ENCODE data around the gene DLG2. TPM values are rescaled to one million over a fixed set of nuclear protein-coding genes. Genes with fewer than 3 reads are reported as not detected.

The DLG2 gene
- total RNA-seq, 1 donor from 2014 or later, result 0.43 TPM

DNA sequence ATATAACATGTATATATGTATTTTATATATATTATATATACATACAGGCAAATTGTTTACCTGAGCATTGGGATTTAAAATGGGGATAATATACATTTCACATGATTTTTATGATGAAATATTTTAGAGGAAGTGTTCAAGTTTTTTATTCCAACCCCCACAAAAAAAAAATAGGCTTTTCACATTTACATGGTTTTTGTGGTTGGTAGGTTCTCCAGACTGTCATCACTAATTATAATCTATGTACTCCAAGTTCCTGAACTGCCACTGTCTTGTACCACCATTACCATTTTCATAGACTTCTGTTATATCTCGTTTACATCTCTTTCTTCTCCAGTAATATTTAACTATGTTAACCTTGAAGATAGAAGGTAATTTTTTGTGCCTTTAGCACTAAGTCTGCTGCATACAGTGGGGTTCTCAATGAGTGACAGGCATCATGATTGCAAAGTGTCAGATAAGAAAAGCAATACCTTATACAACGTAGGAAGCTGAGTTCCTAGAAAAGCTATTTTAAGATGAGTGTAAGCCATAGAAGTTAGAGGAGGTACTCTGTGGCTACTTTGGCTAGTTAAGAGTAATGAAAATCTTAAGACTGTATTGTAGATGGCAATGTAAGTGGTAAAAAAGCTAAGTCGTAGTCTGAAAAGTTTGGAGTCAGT lies 25.8 kb upstream of the DLG2 start:
- no peaks in the 10 kb centered on the region for H3K9me3 ChIP-seq
- DNase-seq (ENCODE audit: low spot score in 2 of 2), result no peak
- peaks cover 3 to 43% of the 10 kb centered on the region in 2 donors for H3K36me3 ChIP-seq
- peaks cover 3 to 10% of the 10 kb centered on the region in 2 donors for H3K4me1 ChIP-seq
- no peaks in the 10 kb centered on the region for H3K27me3 ChIP-seq
- no peak overlapping the region for H3K4me3 ChIP-seq
- TF ChIP-seq, protein P1, sequence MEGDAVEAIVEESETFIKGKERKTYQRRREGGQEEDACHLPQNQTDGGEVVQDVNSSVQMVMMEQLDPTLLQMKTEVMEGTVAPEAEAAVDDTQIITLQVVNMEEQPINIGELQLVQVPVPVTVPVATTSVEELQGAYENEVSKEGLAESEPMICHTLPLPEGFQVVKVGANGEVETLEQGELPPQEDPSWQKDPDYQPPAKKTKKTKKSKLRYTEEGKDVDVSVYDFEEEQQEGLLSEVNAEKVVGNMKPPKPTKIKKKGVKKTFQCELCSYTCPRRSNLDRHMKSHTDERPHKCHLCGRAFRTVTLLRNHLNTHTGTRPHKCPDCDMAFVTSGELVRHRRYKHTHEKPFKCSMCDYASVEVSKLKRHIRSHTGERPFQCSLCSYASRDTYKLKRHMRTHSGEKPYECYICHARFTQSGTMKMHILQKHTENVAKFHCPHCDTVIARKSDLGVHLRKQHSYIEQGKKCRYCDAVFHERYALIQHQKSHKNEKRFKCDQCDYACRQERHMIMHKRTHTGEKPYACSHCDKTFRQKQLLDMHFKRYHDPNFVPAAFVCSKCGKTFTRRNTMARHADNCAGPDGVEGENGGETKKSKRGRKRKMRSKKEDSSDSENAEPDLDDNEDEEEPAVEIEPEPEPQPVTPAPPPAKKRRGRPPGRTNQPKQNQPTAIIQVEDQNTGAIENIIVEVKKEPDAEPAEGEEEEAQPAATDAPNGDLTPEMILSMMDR (IDR thresholded peaks at IDR 0.05), result no peak
- intact Hi-C loops (cut with DNase I), result no loop called here
- no peak overlapping the region for H3K27ac ChIP-seq

DNA sequence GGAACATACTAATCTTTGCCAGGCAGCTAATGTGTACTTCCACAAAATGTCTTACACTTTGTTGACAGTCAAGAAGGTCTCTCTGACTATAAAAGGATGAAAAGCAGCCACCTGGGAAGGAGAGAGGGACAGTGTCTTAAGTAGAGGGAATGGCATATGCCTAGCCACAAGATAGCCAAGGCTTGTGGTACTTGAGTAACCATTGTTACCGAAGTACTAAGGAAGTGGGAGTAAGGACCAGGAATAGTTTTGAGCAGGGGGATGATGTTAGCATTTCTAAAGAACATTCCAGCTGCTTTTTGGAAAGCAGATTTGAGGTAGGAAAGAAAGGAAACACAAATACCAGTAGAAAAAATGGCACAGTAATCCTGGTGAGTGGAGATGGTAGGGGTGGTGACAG lies 24.0 kb upstream of the DLG2 start:
- Histone ChIP-seq H3K36me3 (peaks cover 3 to 27% of the 10 kb centered on the region in 2 donors), H3K4me1 (peaks cover 3 to 7% of the 10 kb centered on the region in 2 donors), H3K4me3 (no peak overlapping the region), H3K27me3 (no peaks in the 10 kb centered on the region), H3K27ac (no peak overlapping the region), H3K9me3 (no peaks in the 10 kb centered on the region)
- no peak for DNase-seq (ENCODE audit: low spot score in 2 of 2)
- TF ChIP-seq, protein P1 (IDR thresholded peaks at IDR 0.05), result no peak
- intact Hi-C loops (cut with DNase I), result no loop called here

DNA sequence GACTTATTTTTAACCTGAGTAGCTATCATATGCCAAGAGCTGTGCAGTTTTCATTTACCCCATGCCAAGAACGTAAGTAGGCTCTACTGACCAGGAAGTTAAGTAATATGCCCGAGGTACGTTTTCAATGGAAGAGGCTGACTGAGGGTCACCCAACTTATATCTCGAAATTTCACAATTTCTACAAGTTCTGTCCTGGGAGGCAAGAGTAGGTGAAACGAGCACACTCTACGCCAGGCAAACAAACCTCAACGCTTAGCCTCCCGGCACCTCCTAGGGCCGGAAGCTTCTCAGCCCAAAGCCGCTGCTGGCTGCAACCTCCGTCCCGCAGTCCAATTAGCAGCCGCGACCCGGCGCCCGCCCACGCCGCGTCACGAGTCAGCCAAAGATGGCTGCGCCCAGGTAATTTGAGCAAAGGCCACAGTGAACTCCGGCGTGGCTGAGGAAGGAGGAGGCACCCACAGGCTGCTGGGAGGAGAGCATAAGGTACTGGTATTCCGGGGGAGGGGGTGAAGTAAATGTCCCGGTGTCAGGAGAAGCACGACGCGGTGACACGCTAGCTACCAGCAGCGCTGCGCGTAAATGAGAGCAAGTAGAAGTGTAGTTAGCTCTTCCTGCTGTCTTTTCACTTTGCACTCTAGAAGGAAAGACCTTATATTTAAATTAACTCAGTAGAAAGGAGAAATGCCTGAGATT lies 20.6 kb upstream of the DLG2 start, which contains the start of gene TMEM126A:
TSS of gene TMEM126A (plus strand) at position 364 of the 696 bp plus-strand sequence. CDS start 2,289 bp downstream, outside the sequence.
- intact Hi-C loops (cut with DNase I), result loop anchor here (1.0 kb wide), 2 partner anchors 17 to 19 kb away; partner anchors contain the start of gene TMEM126B
- peak within 1 kb of the TSS; percentile 61 to 84 for H3K4me3 ChIP-seq
- peak; percentile 64 to 95 for DNase-seq (ENCODE audit: low spot score in 2 of 2)
- H3K9me3 ChIP-seq, result no peaks in the 10 kb centered on the region
- H3K4me1 ChIP-seq, result peaks cover 3 to 7% of the 10 kb centered on the region in 2 donors
- H3K36me3 ChIP-seq, result no peaks in the 10 kb centered on the region
- peak within 1 kb of the TSS; percentile 81 to 86 for H3K27ac ChIP-seq
- TF ChIP-seq, protein P1 (IDR thresholded peaks at IDR 0.05), result no peak
- H3K27me3 ChIP-seq, result no peaks in the 10 kb centered on the region

DNA sequence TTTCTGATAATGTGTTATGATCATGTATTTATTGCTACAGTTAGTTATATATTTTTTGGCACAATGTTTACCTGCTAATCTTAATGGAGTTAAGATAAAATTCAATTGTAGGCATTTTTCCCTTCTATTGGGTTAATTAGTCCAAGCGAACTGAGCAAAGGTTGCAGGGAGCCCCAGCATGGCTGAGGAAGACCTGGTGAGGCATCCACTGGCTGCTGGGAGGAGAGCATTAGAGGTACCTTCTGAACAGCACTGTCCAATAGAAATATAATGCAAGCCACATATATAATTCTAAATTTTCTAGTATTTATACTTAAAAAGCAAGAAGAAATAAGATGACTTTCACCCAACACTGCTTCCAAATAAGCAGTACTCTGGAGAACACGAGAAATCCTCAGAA lies 19.9 kb upstream of the DLG2 start:
- intact Hi-C loops (cut with DNase I), result loop anchor here (1.0 kb wide), 2 partner anchors 17 to 19 kb away; partner anchors contain the start of gene TMEM126B
- TF ChIP-seq, protein P1 (IDR thresholded peaks at IDR 0.05), result no peak
- Histone ChIP-seq H3K4me3 (peak overlapping the region; percentile 61 to 84), H3K36me3 (no peaks in the 10 kb centered on the region), H3K9me3 (no peaks in the 10 kb centered on the region), H3K4me1 (peaks cover 3 to 7% of the 10 kb centered on the region in 2 donors), H3K27ac (peak overlapping the region; percentile 81 to 86), H3K27me3 (no peaks in the 10 kb centered on the region)
- no peak for DNase-seq (ENCODE audit: low spot score in 2 of 2)

DNA sequence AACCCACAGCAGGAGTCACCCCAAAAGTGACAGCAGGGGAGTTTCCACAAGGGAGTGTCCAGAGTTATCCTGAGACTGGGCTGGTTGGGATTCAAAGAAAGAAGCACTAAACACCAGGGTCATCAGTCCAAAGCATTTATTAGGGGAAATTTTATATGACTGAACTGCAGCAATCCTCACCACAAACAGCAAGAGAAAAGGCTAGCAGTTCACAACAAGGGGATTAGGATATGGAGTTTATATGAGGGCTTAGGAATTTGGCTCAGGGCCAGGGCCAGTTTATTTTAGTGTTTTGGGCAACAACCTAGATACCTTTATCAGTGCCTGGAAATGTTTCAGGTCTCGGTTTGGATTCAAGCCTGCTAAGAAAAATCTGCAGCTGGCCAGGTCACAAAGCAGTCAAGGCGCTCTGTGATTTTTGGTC lies 16.1 kb upstream of the DLG2 start:
- no peaks in the 10 kb centered on the region for H3K27me3 ChIP-seq
- no peak for DNase-seq (ENCODE audit: low spot score in 2 of 2)
- H3K4me3 ChIP-seq, result no peak overlapping the region
- TF ChIP-seq, protein P1 (IDR thresholded peaks at IDR 0.05), result no peak
- no peaks in the 10 kb centered on the region for H3K9me3 ChIP-seq
- H3K4me1 ChIP-seq, result no peaks in the 10 kb centered on the region
- H3K36me3 ChIP-seq, result no peaks in the 10 kb centered on the region
- H3K27ac ChIP-seq, result no peak overlapping the region
- intact Hi-C loops (cut with DNase I), result no loop called here
